ENCODE results near the gene PRKCE.

GRCh38 chr2:45904267-45904945 lies 252.9 kb downstream of the PRKCE start:
- no peak for TF ChIP-seq CTCF (IDR thresholded peaks at IDR 0.05; ENCODE audit: poor library complexity)
- no peak for TF ChIP-seq EZH2 (IDR thresholded peaks at IDR 0.05; ENCODE audit: borderline replicate concordance)
- TF ChIP-seq EZH2phosphoT487 (IDR thresholded peaks at IDR 0.05; ENCODE audit: low read depth, severe bottlenecking, unreplicated experiment) = no peak
